Loucy (cell line): Measurements from ENCODE around the gene C1QTNF3.

ENCODE experiments used
- EZH2phosphoT487 ChIP-seq: fragments of 200-600 bp; IDR thresholded peaks from 2 replicates; pipeline ENCODE4 v1.6.1; 2018; ENCODE audit warnings: antibody characterized with exemption, mild to moderate bottlenecking, moderate library complexity, borderline replicate concordance
- TF ChIP-seq, protein P1 (sequence below): fragments of 200-600 bp; sonication (generic); conservative IDR thresholded peaks from 2 replicates; pipeline ENCODE4 v1.5.1; 2014; ENCODE audit warnings: mild to moderate bottlenecking, antibody characterized with exemption, low read length

DNA sequence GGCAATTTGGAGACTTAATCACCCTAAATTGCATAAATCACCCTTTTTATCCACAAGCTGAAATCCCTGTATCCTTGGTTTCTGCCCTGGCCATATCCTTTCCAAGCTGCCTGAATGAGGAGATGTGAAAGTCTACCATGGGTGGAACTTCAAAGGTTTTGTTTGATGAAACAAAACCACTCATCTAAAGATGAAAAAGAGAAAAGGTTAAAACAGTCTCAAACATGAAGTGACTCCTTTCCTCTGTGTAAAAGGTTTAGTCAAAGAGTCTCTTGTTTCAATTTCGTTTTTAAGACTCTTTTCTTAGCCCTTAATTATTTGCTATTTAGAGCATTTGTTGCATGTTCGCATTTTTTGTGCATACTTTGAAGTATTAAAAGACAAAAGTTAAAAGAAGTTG is 69.7 kb downstream of the C1QTNF3 start:
- TF ChIP-seq, protein P1, sequence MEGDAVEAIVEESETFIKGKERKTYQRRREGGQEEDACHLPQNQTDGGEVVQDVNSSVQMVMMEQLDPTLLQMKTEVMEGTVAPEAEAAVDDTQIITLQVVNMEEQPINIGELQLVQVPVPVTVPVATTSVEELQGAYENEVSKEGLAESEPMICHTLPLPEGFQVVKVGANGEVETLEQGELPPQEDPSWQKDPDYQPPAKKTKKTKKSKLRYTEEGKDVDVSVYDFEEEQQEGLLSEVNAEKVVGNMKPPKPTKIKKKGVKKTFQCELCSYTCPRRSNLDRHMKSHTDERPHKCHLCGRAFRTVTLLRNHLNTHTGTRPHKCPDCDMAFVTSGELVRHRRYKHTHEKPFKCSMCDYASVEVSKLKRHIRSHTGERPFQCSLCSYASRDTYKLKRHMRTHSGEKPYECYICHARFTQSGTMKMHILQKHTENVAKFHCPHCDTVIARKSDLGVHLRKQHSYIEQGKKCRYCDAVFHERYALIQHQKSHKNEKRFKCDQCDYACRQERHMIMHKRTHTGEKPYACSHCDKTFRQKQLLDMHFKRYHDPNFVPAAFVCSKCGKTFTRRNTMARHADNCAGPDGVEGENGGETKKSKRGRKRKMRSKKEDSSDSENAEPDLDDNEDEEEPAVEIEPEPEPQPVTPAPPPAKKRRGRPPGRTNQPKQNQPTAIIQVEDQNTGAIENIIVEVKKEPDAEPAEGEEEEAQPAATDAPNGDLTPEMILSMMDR = no peak
- no peak for TF ChIP-seq EZH2phosphoT487
